Activated CD4-positive, alpha-beta T cell treated with anti-CD3 and anti-CD28 coated beads, Interleukin-10, Interleukin-2, amounts not matched to agents 100 ng/mL and 50 ng/mL, durations not matched to agents 16 hours and 8 hours (primary cell): ENCODE measurements around the gene ADNP.
"Not testable (repeated sequence)": the region's sequence is repeated elsewhere in the genome, so short reads cannot be mapped to it uniquely, and the experiment has no call there.

ENCODE experiments used
- DNase-seq: peaks from one replicate; pipeline ENCODE4 v3.0.0-alpha.2; 2020

The ADNP gene

GRCh38 chr20:50900261-50900660 is 31.0 kb downstream of the ADNP start:
- DNase-seq: no peak

GRCh38 chr20:50898475-50898874 is 32.8 kb downstream of the ADNP start:
- no peak for DNase-seq

GRCh38 chr20:50895111-50895830 is 36.0 kb downstream of the ADNP start:
- DNase-seq: peak; percentile 36

GRCh38 chr20:50893620-50894019 is 37.6 kb downstream of the ADNP start:
- DNase-seq: no peak

GRCh38 chr20:50892394-50892793 is 38.8 kb downstream of the ADNP start:
- DNase-seq: no peak

DNA sequence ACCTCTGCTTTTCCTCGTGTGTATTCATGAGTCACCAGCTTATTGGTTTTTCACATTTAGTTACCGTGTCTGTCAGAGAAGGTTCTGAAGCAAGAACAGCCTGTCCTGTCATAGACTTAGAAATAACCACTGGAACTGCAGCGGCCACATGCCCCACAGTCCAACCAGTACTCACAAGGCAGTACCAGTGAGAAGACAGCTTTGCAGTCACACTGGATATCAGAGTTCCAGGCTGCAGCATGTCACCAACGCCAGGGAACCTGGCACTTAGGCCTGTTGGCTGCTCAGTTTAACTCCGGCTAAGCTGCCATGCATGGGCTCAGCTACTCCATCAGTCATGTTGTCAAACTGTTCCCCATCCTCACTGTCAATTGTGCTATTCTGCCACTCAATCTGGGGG is 40.1 kb downstream of the ADNP start:
- DNase-seq: no peak

GRCh38 chr20:50887576-50887975 is 43.7 kb downstream of the ADNP start:
- no peak for DNase-seq

DNA sequence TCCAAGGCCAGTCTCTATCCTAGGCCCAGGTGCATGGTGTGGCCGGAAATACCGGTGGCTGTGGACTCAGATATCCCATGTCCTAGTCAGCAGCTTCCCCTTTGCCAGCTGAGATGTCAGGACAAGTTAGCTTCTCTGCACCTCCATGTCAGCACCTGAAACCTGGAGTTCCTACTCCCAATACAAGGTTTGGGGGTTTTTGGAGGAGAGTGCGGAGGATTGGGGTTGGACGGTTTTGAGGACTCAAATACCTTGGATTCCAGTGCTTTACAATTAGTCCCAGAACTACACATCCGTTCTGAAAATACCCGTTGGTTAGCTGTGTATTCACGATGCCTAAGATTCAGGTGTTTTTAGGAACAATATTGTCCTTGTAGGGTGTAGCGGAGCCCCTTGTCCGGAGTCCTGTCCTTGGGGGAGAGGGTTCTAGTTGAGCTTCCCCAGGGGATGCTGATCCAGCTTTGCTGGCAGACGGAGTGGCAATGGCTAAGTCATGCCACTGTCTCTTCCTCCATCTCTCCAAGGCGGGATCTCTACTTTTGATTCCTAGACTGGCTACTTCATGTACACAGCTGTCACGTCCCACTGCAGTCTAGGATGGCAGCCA is 45.0 kb downstream of the ADNP start:
- no peak for DNase-seq

GRCh38 chr20:50885781-50886180 is 45.5 kb downstream of the ADNP start:
- DNase-seq: no peak

DNA sequence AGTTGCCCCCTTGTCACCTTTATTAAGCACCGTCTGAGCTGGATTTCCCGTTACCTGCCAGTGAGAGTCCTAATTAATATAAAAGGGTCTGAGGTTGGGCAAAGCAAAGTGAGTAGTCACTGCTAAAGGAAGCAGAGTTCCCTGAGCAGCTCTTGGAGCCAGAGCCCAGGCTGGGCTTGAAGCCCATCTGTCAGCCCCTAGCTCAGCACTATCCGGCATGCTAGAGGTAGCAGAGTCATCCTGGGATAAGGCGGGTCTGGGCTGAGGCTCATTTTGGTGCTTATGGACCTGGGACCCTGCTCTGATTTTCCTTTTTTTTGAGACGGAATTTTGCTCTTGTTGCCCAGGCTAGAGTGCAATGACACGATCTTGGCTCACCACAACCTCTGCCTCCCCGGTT is 46.2 kb downstream of the ADNP start:
- no peak for DNase-seq

GRCh38 chr20:50883856-50884255 is 47.4 kb downstream of the ADNP start:
- no peak for DNase-seq

DNA sequence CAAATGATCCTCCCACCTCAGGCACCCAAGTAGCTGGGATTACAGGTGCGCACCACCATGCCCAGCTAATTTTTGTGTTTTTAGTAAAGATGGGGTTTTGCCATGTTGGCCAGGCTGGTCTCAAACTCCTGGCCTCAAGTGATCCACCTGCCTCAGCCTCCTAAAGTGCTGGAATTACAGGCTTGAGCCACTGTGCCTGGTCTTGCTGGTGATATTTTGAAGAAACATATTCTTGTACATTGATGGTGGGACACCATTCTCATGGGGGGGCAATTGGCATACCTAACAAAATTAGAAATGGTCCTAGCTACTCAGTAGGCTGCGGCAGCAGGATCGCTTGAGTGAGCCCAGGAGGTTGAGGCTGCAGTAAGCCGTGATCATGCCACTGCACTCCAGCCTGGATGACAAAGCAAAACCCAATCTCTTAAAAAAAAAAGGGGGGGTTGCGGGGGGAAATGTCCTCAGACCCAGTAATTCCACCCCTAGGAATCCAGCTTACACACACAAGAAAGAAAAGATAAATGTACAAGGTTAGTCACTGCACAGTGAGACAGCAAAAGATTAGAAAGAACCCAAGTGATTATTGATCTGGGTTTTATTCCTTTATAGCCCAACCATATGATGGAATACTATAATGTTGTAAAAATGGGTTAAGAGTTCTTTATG is 49.3 kb downstream of the ADNP start:
- not testable (repeated sequence) for DNase-seq

- DNase-seq: no peak
Observed at GRCh38 chr20:50879649-50880550, 51.3 kb downstream of the ADNP start.

GRCh38 chr20:50877232-50877743 is 53.9 kb downstream of the ADNP start:
- no peak for DNase-seq

DNA sequence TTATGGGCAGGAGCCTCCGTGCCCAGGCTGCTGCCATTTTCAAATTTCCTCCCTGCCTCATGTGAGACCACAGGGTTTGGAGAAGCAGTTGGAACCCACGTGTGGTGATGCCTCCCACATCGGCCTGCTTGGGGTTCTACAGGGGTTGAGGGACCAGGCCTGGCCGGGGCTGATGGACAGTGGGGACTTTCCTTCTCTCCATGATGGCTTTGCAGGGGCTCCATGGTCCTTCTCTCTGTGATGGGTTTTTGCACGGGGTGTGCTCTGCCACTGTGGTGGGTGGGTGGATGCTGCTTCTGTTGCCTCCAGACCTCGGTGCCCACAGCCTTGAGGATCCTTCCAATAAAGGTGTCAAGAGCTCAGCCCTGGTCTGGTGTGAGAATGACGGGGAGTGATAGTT is 54.4 kb downstream of the ADNP start:
- no peak for DNase-seq

DNA sequence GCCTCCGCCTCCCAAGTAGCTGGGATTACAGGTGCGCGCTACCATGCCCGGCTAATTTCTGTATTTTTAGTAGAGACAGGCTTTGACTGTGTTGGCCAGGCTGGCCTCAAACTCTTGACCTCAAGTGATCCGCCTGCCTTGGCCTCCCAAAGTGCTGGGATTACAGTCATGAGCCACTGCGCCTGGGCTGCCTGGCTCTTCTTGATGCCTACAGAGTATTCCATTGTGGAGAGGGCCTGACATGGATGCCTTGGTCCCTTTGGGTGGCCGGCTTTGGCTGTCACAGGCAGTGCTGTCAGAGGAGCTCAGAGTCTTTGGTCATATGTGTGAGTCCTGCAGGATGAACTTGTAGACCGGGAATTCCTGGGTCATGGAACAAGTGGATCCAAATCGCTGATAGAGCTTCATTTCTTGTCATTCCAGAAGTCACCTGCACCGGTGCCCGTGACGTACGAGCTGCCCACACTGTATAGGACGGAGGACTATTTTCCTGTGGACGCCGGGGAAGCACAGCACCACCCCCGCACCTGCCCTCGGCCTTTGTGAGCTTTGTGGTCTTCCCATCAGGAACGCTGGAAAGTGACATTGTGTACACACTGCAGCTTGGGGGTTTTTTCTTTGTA is 55.1 kb downstream of the ADNP start:
- no peak for DNase-seq

DNA sequence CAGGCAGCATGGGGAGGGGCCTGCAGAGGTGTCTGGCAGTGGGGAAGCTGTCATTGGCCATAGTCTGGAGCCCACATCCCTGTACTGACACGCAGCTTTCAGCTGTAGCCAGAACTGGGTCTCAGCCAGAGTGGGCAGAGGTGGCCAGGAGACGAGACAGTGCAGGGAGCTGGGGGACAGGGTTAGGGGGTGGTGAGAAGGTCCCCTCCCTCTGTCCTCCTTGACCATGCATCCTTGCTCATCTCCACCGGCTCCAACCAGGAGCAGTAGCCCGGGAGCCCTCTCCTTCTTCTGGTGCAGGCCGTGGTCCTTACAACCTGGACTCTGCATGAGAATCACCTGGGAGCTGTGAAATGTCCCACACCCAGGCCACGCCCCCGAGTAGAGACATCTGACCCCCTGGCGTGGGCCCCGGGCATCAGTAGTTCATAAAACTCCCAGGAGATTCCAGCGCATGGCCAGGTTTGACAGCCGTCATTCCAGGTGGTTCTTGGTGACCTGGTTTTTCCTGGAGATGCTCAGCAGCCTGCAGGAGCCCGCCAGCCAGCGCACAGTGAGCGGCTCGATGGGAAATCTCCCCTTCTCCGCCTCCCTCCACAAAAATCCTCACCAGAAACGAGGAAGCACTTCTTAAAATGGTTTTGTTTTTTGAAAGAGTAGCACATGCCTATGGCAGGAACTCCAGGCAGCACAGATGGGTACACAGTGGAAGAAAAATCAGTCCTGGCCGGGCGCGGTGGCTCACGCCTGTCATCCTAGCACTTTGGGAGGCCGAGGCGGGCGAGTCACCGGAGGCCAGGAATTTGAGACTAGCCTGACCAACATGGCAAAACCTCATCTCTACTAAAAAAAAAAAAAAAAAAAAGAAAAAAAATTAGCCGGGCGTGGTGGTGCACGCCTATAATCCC is 56.2 kb downstream of the ADNP start:
- no peak for DNase-seq

DNA sequence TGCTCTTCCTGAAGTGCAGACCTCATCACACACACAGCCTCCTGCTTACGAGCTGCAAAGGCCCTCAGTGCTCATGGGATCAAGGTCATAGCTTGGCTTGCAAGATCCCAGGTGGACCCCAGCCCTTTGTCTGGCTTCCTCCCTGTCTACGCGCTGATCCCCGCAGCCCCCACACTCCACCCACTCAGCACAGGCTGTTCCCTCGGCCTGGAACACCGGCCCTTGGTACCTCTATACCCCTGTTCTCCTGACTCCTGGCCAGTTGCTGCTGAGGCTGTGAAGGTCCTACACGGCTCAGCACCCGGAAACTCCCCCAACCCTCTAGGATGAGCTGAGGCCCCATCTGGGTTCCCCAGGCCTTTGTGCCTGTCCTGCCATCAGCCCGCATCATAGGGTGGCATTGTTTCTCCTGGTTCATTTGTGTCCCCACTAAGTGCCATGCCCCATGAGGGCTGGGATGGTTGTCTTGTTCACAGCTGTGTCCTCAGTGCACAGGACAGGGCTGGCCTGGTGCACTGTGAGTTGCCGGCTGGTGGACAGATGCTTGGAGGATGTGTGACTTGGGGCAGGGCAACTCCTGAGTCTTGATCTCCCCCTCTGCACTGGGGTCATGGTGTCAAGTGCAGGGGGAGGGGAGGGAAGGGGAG is 57.0 kb downstream of the ADNP start:
- no peak for DNase-seq

DNA sequence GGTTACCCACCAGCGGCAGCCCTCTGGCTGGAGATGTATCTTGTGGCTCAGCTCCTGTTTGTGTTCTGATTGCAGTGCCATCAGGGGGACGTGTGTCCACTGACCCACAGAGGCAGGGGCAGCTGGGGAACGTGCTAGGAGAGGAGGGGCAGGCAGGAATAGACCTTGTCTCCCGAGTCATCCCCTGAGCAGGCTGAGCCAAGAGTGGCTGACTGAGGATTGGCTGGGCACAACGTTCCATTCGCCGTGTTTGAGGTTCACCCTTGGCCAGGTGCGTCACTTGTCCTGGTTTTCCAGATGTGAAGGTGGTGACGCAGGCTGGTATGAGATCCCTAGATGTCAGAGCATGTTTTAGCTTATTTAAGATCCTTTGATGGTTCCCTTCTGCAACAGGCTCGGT is 57.7 kb downstream of the ADNP start:
- no peak for DNase-seq

DNA sequence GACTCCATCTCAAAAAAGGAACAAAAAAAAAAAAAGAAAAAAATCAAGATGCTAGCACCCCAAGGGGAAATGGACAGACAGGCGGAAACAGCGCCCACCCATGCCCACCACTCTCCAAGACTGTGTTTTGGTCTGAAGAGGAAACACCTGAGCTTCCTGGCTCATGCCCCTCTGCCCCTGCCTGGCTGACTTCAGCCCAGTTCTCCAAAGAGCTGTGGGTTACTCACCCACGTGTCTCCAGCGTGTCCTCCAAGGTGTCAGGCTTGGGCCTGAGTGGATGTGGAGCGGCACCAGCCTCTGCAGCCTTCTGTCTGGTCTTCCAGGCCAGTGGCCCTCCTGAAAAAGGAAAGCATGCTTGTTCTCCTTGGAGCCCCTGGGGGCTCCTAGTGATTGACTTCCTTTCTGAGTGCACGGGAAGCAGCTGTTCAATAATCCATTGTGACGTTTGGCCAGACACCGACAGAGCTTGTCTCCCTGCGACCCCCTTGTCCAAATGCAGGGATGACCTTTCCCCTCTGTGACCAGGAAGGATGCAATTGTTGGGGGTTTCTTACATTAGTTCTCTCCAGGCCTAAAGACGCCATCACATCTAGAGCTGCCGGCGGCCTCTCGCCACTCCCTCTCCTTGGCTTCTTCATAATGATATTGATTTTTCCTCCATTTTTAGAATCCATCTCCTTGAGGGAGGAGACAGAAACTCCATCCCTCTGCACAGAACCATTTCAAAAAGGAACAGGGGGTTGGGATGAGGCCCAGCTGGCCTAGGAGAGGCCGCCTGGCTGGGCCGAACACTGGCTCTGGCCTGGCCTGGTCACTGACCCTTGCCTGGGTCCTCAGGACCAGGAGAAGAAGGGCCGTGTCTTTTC is 58.4 kb downstream of the ADNP start:
- DNase-seq: no peak
